DND-41 (cell line): ENCODE results near the gene TBC1D5.

ENCODE experiments used
- ATAC-seq: fragments of 200-7000 bp; cut with Tn5 transposase; 3 replicates; pipeline ENCODE4 v1.9.1; 2021; ENCODE audit warnings: low read depth; ENCODE audit not compliant: insufficient read depth
- DNase-seq: peaks from one replicate; pipeline ENCODE4 v3.0.0-alpha.2; 2020
- H2AFZ ChIP-seq: 2 replicates; pipeline ENCODE4 v1.6.0; 2012; ENCODE audit warnings: low read depth, low read length
- H3K27ac ChIP-seq: 2 replicates; pipeline ENCODE4 v1.5.1; 2012; ENCODE audit warnings: low read length, inconsistent platforms
- H3K27me3 ChIP-seq: fragments of 200-600 bp; sonication (generic); 2 replicates; pipeline ENCODE4 v1.6.0; 2012; ENCODE audit warnings: low read length, mild to moderate bottlenecking, inconsistent platforms; ENCODE audit not compliant: insufficient read depth, poor library complexity
- H3K36me3 ChIP-seq: 2 replicates; pipeline ENCODE4 v1.5.1; 2012; ENCODE audit warnings: low read length, inconsistent platforms; ENCODE audit not compliant: insufficient read depth
- H3K4me1 ChIP-seq: 2 replicates; pipeline ENCODE4 v1.5.1; 2012; ENCODE audit warnings: mild to moderate bottlenecking, low read length; ENCODE audit not compliant: insufficient read depth
- H3K4me2 ChIP-seq: 2 replicates; pipeline ENCODE4 v1.6.0; 2012; ENCODE audit warnings: mild to moderate bottlenecking, moderate library complexity, low read length, inconsistent platforms; ENCODE audit not compliant: insufficient read depth
- H3K4me3 ChIP-seq, 2 experiments: fragments of 200-600 bp in 1 of 2; shearing (Covaris generic) in 1 of 2; 2 replicates each; pipeline ENCODE4 v1.5.1; 2012 to 2016; ENCODE audit warnings: inconsistent platforms in 2 of 2, low read length in 2 of 2, mild to moderate bottlenecking in 2 of 2, low read depth in 1 of 2, moderate library complexity in 1 of 2
- H3K79me2 ChIP-seq: 2 replicates; pipeline ENCODE4 v1.6.0; 2012; ENCODE audit warnings: low read length, inconsistent platforms; ENCODE audit not compliant: insufficient read depth
- H3K9ac ChIP-seq: 2 replicates; pipeline ENCODE4 v1.6.0; 2012; ENCODE audit warnings: low read depth, mild to moderate bottlenecking, inconsistent platforms, low read length, moderate library complexity
- H3K9me3 ChIP-seq: 2 replicates; pipeline ENCODE4 v1.5.1; 2012; ENCODE audit warnings: low read length, moderate library complexity, mild to moderate bottlenecking, inconsistent platforms; ENCODE audit not compliant: insufficient read depth, severe bottlenecking
- H4K20me1 ChIP-seq: 2 replicates; pipeline ENCODE4 v1.6.0; 2012; ENCODE audit warnings: low read length; ENCODE audit not compliant: insufficient read depth
- EZH2 ChIP-seq: IDR thresholded peaks from 3 replicates; pipeline ENCODE4 v1.6.1; 2012; ENCODE audit warnings: borderline replicate concordance, low read depth, mild to moderate bottlenecking, moderate library complexity, low read length, inconsistent platforms; ENCODE audit not compliant: severe bottlenecking
- TF ChIP-seq, protein P1 (sequence below): IDR thresholded peaks from 2 replicates; pipeline ENCODE4 v1.5.1; 2012; ENCODE audit warnings: borderline replicate concordance, low read length, moderate library complexity, mild to moderate bottlenecking; ENCODE audit not compliant: poor library complexity, severe bottlenecking; ENCODE audit errors: extremely low read depth

The TBC1D5 gene

DNA sequence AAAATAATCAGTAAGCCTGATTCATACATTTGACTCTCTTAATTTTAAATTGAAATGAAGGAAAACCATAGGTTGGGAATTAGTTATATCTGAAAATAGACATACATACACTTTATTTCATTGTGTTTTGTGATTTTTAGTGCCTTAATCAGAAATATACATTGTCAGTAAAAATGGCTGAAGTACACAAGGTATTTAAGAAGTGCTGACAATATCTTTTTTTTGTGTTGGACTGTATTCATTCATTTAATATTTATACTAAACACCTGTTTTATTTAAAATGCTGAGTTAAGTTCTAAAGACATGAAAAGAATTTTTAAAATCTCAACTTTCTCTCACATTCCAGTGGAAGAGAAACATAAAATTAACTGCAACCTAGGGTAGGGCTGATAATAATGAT lies 444.4 kb downstream of the TBC1D5 start:
- H4K20me1 ChIP-seq: no peaks in the 10 kb centered on the region
- no peak overlapping the region for H3K27ac ChIP-seq
- ATAC-seq: no peak
- H3K9ac ChIP-seq: no peak overlapping the region
- TF ChIP-seq, protein P1, sequence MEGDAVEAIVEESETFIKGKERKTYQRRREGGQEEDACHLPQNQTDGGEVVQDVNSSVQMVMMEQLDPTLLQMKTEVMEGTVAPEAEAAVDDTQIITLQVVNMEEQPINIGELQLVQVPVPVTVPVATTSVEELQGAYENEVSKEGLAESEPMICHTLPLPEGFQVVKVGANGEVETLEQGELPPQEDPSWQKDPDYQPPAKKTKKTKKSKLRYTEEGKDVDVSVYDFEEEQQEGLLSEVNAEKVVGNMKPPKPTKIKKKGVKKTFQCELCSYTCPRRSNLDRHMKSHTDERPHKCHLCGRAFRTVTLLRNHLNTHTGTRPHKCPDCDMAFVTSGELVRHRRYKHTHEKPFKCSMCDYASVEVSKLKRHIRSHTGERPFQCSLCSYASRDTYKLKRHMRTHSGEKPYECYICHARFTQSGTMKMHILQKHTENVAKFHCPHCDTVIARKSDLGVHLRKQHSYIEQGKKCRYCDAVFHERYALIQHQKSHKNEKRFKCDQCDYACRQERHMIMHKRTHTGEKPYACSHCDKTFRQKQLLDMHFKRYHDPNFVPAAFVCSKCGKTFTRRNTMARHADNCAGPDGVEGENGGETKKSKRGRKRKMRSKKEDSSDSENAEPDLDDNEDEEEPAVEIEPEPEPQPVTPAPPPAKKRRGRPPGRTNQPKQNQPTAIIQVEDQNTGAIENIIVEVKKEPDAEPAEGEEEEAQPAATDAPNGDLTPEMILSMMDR: no peak
- TF ChIP-seq EZH2: no peak
- no peaks in the 10 kb centered on the region for H3K9me3 ChIP-seq
- no peaks in the 10 kb centered on the region for H3K27me3 ChIP-seq
- no peak overlapping the region for H3K4me3 ChIP-seq
- H3K36me3 ChIP-seq: no peaks in the 10 kb centered on the region; the same call in 1 of the 2 replicates
- peaks cover 9% of the 10 kb centered on the region for H3K4me1 ChIP-seq
- no peak for DNase-seq
- H2AFZ ChIP-seq: no peak overlapping the region
- H3K79me2 ChIP-seq: no peaks in the 10 kb centered on the region
- no peak overlapping the region for H3K4me2 ChIP-seq

DNA sequence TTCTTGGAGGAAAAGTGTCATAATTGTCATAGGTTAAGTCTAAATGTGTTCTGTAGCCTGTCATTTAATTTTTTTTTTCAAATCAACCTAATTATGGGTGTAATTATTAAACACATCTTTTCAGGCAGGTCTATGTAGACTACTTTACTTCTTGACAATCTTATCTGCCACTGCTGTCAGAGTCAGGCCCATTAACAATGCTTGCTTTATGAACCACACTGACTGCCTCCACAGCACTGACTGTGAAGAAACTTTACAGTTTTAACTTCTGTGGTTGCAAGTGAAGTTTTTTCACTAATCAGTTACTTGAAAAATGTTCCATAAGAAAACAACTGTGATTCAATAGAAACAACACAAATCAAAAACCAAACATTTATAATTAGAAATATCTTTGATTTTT lies 449.9 kb downstream of the TBC1D5 start:
- H2AFZ ChIP-seq: no peak overlapping the region
- DNase-seq: no peak
- no peaks in the 10 kb centered on the region for H3K9me3 ChIP-seq
- TF ChIP-seq, protein P1: no peak
- TF ChIP-seq EZH2: no peak
- H3K4me1 ChIP-seq: no peaks in the 10 kb centered on the region
- peaks cover 29% of the 10 kb centered on the region for H3K36me3 ChIP-seq
- no peak overlapping the region for H3K4me3 ChIP-seq
- no peak overlapping the region for H3K27ac ChIP-seq
- H3K27me3 ChIP-seq: no peaks in the 10 kb centered on the region
- H3K9ac ChIP-seq: no peak overlapping the region
- no peak overlapping the region for H3K4me2 ChIP-seq
- H4K20me1 ChIP-seq: no peaks in the 10 kb centered on the region
- no peak for ATAC-seq
- no peaks in the 10 kb centered on the region for H3K79me2 ChIP-seq

DNA sequence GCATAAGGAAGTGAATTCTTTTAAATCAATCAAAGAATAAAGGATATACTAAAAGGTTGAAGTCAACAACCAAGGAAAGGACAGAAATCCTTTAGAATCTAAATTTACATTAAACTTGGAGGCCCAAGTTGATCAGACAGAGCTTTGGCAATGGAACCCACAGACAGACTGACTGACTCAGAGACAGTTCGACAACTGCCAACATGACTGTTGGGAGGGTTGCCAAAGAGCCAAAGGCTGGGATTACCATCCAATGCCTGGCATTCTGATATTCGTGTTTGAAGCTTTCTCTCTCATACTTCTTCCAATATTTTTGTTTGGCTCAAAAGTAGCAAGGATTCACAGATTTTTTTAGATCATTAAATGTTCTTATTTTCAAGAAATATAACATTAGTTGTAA lies 451.5 kb downstream of the TBC1D5 start:
- TF ChIP-seq, protein P1: no peak
- no peak for TF ChIP-seq EZH2
- Histone ChIP-seq H3K4me1 (no peaks in the 10 kb centered on the region), H4K20me1 (no peaks in the 10 kb centered on the region), H3K4me3 (no peak overlapping the region), H3K27ac (no peak overlapping the region), H2AFZ (no peak overlapping the region), H3K27me3 (no peaks in the 10 kb centered on the region), H3K9ac (no peak overlapping the region), H3K9me3 (no peaks in the 10 kb centered on the region), H3K36me3 (peaks cover 29% of the 10 kb centered on the region), H3K4me2 (no peak overlapping the region), H3K79me2 (no peaks in the 10 kb centered on the region)
- no peak for ATAC-seq
- no peak for DNase-seq
